MV-4-11 (cell line): ENCODE results near the gene GRIK3.

Source experiments
- DNase-seq: peaks from one replicate; lab custom pipeline; 2025; lab: John Stamatoyannopoulos, UW

The GRIK3 gene

DNA sequence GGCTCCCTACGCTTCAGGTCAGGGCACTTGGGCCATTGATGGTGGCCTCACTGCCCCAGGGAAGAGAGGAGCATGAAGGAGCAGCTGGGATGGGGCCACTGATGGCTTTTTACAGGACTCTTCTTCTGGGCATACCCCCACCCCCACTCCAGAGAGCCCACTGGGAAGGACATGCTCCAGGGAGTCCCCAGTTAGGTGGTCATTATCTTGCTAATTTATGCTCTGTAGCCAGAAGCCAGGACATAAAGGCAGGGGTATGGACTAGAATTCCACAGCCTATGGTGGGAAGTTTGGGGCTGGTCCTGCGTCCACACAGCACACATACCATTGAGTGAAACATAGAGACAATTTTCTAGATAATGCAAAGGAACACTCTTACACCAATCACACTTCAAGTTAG is 8.8 kb upstream of the GRIK3 start:
- DNase-seq = no peak

DNA sequence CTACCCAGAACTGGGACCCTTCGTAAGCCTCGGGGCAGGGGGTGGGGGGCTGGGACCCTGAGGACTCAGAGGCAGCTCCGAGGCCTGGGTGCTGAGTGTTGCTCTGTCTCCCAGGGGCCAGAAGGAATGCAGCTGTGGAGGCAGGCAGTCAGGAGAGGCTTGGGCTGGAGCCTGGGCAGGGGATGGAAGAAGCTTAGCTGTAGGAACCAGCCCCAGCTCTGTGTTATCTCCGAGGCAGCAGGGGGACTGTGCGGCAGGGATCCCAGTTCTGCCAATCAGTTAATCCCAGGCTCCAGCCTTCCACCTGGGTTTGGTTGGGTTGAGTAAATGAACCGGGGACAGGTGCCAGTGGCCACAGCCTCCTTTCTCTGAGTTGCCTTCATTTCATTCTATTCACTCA is 8.2 kb upstream of the GRIK3 start:
- DNase-seq = no peak

DNA sequence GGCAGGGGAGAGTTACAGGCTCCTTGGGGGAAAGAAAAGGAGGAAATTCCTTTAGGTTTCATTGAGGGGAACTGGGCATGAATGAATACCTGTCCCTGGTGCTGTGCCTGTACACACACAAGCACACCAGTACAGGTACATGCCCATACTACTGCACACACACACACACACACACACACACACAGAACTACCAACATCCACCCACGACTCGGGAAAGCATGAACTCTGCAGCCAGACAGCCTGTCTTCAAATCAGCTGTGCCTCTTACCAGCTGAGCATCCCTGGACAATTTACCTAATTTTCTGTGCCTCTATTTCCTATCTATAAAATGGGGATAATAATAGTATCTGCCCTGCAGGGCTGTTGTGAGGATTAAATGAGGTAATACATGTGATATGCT is 7.2 kb upstream of the GRIK3 start:
- DNase-seq = no peak

DNA sequence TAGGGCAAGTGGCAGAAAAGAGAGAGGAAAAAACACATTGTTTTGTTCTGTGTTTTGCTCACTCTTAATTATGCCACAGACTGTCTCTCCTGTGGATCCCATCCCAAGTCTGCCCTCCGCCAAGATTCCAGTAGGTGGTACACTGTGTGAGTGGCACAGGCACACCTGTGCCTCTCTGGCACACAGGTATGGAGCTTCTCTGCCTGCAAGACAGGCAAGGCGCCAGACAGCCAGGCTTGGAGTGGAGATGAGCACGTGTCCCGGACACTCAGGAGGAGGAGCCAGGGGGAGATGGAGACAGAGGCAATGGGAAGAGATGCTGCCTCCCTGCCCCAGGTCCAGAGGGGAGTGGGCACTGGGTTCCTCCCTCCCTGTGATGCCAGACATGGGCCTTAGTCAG is 6.5 kb upstream of the GRIK3 start:
- DNase-seq = no peak

DNA sequence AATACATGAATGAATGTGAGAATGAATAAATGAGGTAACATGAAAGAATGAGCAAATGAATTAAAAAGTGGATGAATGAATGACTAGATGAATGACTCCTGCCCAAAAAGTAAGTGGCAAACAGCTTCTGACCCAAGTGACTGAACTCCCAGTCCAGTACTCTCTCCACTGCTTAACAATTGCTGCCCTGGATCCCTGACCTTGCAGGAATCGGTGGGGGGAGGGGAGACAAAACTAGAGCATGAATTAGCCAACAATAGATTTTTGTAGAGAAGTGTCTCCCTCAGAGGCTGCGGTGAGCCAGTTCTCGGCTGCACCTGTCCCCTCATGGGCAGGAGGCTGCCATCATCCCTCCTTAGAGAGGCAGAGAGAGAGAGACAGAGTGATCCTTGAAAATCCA is 5.9 kb upstream of the GRIK3 start:
- DNase-seq = no peak

DNA sequence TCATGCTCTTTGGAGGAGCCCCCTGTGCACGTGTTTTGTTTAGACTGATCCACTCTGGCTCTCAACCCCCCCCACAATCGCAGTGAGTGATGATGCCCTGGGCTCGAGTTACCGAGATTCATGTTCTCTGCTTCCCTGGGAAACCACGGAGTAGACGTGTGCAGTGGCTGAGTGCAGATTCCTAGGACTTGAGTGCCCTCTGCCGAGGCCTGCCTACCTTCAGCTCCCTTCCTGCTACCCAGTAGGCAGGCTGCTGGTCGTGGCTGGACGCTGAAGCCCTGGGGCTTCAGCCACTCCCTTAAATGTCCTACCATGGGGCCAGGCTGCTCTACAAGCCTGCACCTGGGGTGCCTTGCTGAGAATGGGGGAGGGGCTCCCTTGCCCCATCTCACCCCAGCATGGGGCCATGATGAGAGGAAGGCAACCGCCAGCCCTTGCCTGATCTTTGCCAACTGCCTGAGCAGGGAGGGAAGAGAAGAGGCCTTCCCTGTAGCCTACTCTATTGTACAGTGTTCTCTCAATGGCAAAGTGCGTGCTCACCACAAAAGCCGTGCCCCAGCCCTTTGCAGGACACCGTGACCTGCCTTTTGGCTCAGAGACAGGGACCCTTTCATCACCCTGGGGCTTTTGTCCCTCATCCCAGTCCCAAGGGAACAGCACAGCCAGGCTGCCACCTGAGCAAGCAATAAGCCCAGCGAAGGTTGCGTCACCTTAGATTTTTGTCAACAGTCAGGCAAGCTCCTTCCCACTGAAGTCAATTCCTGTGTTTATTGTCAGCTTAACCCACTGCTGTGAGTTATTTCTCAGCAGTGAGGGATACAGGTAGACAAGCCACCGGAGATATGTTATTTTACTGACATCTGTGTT is 4.1 kb upstream of the GRIK3 start:
- no peak for DNase-seq

DNA sequence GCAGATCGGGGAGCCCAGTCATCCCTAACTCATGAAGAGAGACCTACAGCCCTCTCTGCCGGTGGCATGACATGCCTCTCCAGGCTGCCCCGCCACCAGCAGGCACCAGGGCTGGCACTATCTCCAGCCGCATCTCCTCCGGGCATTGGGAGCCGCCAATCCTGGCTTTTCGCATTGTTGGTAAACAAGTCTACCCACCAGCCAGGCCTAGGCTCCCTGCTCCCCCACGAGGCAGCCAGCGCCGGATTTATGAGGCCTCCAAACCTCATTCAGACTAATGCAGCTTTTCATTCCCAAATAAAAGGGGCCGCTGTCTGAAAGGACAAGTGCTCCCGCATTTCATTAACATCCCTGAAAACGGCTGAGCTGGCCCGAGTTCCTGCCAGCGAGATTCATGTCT is 3.4 kb upstream of the GRIK3 start:
- DNase-seq = no peak

DNA sequence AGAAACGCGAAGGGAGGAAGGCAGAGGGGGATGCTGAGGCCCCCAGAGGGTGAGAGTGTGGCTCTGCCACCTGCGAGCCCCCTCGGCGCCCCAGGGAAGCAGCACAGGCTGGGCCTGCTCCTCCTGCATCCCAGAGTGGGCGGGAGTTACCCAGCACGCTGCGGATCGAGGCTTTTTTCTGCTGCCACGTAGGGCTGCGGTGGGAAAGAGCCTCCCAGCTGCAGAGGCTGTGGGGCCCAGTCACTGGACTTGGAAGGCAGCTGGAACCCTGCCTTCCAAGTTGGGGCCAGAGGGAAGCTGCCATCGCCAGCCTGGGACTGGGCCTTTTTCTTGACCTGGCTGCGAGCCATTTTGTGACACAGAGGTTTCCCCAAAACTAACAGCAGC is 2.3 kb upstream of the GRIK3 start:
- DNase-seq = no peak

DNA sequence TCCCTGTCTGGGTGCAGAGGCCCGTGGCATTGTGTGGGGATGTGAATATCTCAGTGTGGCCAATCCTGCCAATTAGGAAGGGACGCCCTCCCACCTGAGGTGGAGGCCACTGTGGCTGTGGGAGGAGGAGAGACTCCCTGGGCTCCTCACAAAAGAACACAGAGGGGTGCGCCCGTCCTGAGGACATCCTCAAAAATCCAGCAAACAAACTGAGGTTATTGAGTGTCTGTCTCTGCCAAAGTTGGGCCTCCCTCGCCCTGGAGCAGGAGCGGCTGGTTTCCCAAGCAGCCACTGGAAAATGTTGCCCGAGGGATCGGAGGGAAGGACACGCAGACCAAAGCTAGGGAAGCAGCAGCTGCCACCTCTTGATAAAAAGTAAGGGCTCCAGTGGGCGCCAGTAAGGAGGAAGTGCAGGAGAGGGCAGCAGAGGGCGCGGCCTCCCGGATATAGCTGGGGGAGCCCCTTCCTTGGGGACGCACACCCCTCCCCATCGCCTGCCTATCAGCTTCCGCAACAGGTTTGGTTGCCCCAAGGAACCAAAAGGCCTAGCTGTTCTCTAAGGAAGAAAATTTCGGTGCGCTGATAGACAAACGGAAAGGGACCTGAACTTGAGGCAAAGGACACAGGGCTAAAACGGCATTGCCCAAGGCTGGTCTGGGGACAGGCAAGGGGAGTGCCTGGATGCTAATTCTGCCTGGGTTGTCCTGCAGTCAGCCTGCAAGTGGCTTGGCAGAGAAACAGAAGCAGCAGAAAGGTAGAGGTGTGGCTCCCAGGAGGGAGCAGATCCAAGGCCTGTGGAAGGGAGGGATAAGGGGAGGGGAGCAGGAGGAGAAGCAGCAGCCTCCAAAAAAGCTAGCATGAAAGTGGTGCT is 1.7 kb upstream of the GRIK3 start:
- no peak for DNase-seq

DNA sequence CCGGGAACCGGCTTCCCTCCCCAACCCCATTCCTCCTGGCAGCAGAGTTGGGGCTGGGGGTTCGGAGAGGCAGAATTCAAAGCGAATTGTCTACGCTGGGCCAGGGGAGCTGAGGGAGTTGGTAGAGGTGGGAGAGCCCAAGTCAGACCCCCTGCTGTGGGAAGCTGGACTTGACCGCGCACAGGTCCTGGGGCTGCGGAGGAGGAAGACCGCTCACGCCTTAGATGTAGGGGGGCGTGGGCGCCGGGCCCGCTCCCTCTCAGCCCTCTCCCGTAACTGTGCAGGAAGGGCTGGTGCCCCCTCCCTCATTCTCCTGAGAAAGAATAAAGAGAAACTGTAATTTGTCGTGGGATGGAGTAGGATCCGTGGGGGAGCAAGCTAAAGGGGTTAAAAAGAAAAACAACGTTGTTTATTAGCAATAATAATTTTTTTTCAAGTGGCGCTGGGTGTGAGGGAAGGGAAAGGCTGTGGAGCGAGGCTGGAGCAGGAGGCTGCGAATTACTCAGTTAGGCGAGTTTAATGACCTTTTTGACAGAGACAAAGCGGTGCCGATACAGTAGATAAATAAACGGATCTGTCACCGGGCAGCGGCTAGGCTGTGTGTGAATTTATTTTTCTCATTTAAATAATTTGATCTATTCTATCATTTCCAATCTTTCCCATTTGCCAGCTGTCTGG is 838 bp upstream of the GRIK3 start:
- DNase-seq = no peak

DNA sequence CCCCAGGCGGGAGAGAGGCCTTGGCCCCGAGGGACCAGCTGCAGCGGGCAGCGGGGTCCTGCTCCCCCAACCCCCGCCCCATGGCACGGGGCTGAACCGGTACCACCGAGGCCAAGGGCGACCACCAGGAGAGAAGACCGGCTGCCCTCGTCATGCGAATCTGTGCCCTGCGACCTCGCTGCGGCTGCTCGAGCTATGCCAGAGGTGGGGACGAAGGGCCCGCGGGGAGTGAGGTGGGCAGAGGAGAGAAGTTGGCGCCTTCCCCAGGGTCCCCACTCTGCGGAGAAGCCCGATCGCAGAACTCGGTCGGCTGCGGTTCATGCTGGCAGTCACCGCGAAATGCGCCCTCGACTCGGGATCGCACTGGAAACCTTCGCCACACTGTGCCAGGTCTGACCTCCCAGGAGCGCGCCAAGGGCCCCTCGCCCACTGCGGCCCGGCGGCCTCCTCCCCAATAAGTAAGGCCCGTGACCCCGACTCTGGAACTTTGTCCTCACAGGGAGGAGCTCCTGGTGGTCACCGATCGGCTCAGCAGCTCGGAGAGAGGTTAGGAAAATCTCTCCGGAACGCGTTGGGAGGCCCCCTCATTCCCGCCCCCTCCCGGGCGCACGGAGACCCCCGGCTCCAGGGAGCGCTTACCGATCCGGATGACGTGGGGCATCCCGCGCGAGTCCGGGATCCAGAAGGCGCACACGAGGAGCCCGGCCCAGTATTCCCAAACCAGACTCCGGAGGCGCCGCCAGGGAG is 787 bp downstream of the GRIK3 start:
- DNase-seq = no peak

DNA sequence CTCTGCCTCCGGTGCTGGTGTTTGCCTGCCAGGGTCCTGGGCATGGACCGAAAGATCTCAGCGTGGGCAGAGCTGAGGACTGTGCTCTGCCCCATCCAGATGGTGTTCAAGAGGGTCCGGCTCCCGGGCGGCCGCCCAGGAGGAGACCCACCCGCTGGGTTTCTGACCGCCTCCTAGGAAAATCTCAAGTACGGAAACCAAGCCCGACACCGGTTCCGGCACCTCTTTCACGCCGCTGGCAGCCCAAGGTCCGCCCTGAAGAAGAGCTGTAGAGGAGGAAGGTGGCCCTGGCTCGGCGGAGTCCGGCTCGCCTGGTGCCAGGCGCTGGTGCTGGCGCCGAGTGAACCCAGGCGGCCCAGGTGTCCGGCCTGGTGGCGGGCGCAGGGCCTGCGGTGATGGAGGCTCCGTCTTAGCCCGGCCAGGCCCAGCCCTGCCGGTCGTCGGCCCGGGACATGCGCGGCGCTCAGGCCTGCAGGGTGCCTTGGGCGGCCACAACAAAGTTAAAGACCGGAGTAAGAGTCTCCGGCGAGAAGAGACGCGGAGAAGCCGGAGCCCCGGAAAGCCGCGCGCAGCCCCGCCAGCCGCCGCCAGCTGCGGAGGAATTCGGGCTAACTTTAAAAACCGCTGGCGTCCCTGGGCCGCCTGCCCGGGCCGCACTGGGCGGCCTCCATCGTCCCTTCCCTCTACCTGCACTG is 1.5 kb downstream of the GRIK3 start:
- DNase-seq = no peak

DNA sequence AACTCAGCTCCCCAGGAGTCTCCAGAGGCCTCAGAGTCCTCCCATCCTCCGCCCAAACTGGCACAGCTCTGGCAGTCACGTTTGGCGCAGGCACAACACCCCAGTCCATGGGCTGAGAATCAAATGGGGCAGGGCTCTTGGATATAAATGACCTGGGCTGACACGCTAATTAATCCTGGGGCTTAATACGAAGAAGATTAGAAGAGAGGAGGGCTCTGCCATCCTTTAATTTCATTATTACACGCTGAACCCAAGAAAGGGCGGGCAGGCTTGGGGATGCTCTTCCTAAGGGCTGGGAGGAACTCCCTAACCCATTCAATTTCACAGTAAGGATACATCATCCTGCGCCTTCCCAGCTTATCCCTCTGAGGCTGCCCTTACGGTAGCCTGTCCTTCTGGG is 2.4 kb downstream of the GRIK3 start:
- DNase-seq = no peak

DNA sequence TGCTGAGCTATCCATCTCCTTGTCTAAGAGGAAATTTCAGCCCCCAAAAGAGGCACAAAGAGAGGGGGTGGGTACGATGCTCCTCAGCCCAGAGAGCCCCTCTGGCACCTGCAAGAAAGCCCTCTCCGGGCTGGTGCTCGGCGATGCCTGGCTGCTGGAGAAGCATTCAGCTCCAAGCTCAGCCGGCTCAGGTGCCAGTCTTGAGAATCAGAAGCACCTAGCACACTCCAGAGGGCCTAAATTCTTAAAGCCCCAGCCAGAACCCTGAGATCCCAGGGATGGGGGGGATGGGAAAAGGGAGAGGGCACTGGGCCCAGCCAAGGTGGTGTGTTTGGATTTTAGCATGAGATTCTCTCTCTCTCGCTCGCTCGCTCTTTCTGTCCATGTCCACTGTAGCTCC is 2.9 kb downstream of the GRIK3 start:
- no peak for DNase-seq

DNA sequence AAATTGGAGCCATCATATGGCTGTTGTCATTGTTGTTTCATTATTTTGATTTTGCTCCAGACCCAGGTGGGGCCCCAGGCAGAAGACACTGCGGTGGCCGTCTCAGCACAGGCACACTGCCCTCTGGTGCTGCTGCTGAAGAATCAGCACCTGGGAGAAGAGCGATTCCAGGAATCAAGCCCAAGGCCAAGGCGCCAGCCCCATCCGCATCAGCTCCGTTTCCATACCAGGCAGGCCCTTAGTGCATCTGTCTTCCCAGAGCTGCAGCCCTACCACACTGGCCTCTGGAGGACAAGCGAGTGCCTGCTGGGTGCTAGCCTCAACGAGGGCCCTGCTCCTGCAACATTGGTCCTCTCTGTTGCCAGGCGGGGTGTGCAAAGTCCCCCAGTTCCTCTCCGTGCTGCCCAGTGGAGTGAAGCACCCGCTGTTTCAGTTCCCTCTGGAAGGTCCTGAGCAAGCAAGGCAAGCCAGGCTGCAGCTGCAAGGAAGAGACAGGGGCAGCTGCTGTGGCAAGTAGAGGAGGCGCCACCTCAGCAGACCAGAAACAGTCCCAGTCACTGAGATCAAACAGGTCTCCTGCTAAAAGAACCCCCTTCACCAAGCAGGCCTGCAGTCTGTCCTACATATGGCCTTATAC is 5.2 kb downstream of the GRIK3 start:
- peak; percentile 76 for DNase-seq

DNA sequence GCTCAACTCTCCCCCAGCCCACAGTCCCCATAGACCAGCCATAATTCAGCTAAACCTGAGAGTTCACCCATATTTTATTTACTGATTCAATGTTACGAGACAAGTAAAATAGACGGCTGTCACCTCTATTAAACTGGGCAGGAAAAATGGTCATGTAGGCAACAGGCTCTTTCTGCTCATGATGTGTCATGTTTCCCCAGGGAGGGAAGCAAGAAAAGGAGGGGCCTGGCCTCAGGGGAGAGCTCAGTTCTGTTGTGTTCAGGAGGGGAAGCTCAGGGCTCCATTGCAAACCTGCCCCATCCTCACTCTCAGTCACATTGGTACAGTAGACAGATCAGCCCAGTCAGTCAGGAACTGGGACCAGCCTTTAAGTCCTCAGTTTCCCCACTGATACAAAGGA is 12.8 kb downstream of the GRIK3 start:
- no peak for DNase-seq

DNA sequence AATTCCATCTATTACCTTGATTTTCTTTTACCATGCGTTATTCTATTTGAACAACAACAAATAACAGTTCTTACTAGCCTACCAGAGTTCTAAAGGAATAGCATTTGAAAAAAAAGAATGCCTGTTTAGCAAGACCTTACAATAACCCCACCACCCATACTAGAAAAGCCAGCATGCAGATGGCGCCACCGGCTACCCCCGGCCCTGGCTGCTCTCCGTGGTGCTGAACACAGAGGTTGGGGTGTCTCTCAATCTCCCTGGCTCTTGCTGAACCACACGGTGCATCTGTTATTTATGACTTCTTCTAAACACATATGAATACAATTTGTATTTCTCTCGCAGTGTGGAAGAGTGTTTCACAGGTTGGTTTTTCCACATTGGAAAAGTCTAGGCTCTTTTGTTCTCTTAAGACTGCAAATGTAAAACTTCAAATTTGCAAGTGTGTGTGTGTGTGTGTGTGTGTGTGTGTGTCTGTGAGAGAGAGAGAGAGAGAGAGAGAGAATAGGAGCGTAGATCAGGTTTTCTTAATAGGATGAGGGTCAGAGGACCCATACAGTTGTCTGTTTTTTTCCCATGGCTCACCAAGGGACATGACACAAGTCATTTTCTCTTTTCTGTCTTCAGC is 13.6 kb downstream of the GRIK3 start:
- no peak for DNase-seq

DNA sequence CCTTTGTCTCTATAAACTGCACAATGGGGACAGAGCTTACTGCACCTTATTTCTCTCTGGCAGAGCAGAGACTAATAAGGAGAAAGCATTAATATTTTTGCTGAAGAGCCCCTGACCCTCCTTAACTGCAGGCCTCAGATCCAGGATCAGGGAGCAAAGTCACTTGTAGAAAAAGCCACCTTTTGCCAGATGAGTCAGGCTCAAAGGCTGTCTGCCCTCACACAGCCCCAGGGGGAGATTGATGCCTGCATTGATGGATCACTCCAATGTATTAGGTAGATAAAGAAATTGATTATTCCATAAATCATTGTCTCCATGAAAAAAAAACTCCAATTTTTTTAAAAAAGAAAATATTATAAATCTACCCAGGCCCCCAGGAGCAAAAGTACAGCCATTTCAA is 15.8 kb downstream of the GRIK3 start:
- no peak for DNase-seq

DNA sequence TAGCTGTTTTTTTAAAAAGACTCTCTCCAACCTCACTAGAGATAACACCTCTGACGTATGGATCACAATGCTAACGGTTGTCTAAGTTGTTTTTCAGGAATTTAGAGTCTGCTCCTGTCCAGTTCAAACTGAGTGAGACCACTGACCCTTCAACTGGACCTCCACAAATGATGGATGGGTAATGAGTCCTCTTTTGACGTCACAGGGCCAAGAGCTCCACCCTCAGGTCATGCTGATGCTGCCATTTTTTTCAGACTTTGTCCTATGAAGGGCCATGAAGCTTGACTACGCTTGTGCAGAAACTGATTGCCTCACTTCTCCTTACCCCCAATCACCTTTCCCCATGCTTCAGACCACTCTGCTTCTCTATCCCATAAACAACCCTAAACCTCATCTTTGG is 16.6 kb downstream of the GRIK3 start:
- DNase-seq = no peak

DNA sequence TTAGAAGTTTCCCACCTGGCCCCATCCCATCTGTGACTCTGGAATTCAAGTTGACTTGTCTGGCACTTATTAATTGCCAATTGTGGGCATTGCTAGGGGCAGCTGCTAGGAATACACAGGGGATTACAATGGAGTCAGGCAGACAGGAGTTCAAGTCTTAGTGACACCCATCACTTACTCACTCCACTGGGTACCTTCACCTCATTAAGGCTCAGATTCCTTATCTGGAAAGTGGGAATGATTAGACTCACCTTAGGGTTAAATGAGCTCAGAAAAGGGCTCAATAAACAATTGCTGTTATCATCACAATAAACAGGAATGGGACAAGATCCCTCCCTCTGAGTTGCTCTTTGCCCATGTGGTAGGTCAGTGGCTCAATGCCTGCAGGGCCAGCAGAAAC is 18.2 kb downstream of the GRIK3 start:
- no peak for DNase-seq

DNA sequence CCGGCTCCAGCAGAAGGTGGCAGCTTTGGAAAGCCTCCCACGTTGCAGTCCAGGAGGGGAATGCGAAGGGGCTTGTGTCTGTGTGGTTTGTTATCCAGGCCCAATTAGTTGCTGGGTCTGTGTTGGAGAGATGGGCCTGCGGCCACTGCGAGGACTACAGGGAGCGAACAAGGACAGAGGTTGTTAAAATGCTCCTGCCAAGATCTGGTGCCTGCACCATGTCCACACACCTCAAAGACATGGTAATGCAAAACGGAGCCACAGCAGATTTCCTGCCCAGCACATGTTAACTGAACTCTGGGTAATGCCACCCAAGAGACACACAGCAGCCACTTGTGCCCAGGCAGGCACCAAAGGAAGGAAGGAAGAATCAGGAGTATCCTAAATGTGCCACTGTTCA is 18.6 kb downstream of the GRIK3 start:
- no peak for DNase-seq
